GM18867 (cell line): ENCODE results near the gene LIMS2.

Source experiments
- ATAC-seq: cut with Tn5 transposase; IDR thresholded peaks from one replicate; pipeline ENCODE4 v1.9.1; 2021; ENCODE audit warnings: mild to moderate bottlenecking, moderate library complexity; ENCODE audit not compliant: unreplicated experiment

The LIMS2 gene

GRCh38 chr2:127623388-127624319 is 51.7 kb downstream of the LIMS2 start:
- ATAC-seq = no peak

GRCh38 chr2:127622561-127623387 is 52.6 kb downstream of the LIMS2 start:
- ATAC-seq = no peak

GRCh38 chr2:127621981-127622431 is 53.3 kb downstream of the LIMS2 start:
- no peak for ATAC-seq

- ATAC-seq = no peak
These were observed 54.5 kb downstream of the LIMS2 start for GRCh38 chr2:127620866-127621265.

GRCh38 chr2:127619877-127620705 is 55.2 kb downstream of the LIMS2 start:
- ATAC-seq = no peak

- no peak for ATAC-seq
These were observed 56.1 kb downstream of the LIMS2 start for GRCh38 chr2:127619203-127619590.

- ATAC-seq = no peak
These were observed 56.7 kb downstream of the LIMS2 start for GRCh38 chr2:127618551-127619202.

GRCh38 chr2:127615511-127616166 is 59.7 kb downstream of the LIMS2 start:
- no peak for ATAC-seq

- no peak for ATAC-seq
These were observed 60.6 kb downstream of the LIMS2 start for GRCh38 chr2:127614731-127615130.

GRCh38 chr2:127614246-127614645 is 61.1 kb downstream of the LIMS2 start:
- no peak for ATAC-seq

- no peak for ATAC-seq
These were observed 63.1 kb downstream of the LIMS2 start for GRCh38 chr2:127612111-127612822.

- ATAC-seq = no peak
These were observed 64.0 kb downstream of the LIMS2 start for GRCh38 chr2:127611076-127611925.

- no peak for ATAC-seq
These were observed 64.8 kb downstream of the LIMS2 start for GRCh38 chr2:127610561-127610960.

GRCh38 chr2:127609818-127610217 is 65.5 kb downstream of the LIMS2 start:
- no peak for ATAC-seq

GRCh38 chr2:127609031-127609751 is 66.1 kb downstream of the LIMS2 start:
- ATAC-seq = no peak

GRCh38 chr2:127608061-127609030 is 67.0 kb downstream of the LIMS2 start:
- ATAC-seq = no peak
